Kidney glomerular epithelial cell (primary cell): ENCODE data around the gene SRP14.
"Not testable (repeated sequence)": the region's sequence is repeated elsewhere in the genome, so short reads cannot be mapped to it uniquely, and the experiment has no call there.

ENCODE experiments used
- DNase-seq: peaks from one replicate; lab custom pipeline; 2025; lab: John Stamatoyannopoulos, UW

Gene SRP14

GRCh38 chr15:40038638-40039543 is at the start of gene SRP14:
Gene SRP14, minus strand, starts transcription at chr15:40039181. Its CDS starts 65 bp downstream, at chr15:40039116.
- peak; percentile 87 for DNase-seq

GRCh38 chr15:40087991-40088928 is 49.3 kb upstream of the SRP14 start:
- DNase-seq: no peak

GRCh38 chr15:40087068-40087810 is 48.3 kb upstream of the SRP14 start:
- DNase-seq: no peak

- no peak for DNase-seq
These were observed 46.3 kb upstream of the SRP14 start for GRCh38 chr15:40085266-40085665.

GRCh38 chr15:40084650-40085049 is 45.7 kb upstream of the SRP14 start:
- DNase-seq: no peak

GRCh38 chr15:40082195-40082883 is 43.4 kb upstream of the SRP14 start:
- no peak for DNase-seq

- peak; percentile 21 for DNase-seq
These were observed 42.8 kb upstream of the SRP14 start for GRCh38 chr15:40081691-40082194.

- DNase-seq: no peak
These were observed 41.9 kb upstream of the SRP14 start for GRCh38 chr15:40080847-40081246.

GRCh38 chr15:40080104-40080503 is 41.1 kb upstream of the SRP14 start:
- DNase-seq: no peak

- DNase-seq: no peak
These were observed 40.5 kb upstream of the SRP14 start for GRCh38 chr15:40079456-40079855.

- DNase-seq: peak; percentile 32
These were observed 36.5 kb upstream of the SRP14 start for GRCh38 chr15:40075298-40076044.

GRCh38 chr15:40074656-40075055 is 35.7 kb upstream of the SRP14 start:
- DNase-seq: not testable (repeated sequence)

- not testable (repeated sequence) for DNase-seq
These were observed 34.9 kb upstream of the SRP14 start for GRCh38 chr15:40073716-40074490.

- DNase-seq: no peak
These were observed 33.4 kb upstream of the SRP14 start for GRCh38 chr15:40072216-40072990.

GRCh38 chr15:40070608-40071218 is 31.7 kb upstream of the SRP14 start:
- DNase-seq: no peak

GRCh38 chr15:40070166-40070557 is 31.2 kb upstream of the SRP14 start:
- DNase-seq: no peak

- peak; percentile 84 for DNase-seq
These were observed 30.5 kb upstream of the SRP14 start for GRCh38 chr15:40069178-40070165.
